K562 (cell line): ENCODE data around the gene C19orf85. TPM values are rescaled to one million over a fixed set of nuclear protein-coding genes. Genes with fewer than 3 reads are reported as not detected.
A peak's percentile ranks its signal among the peaks of the same experiment; 100 is the strongest.

ENCODE experiments used
- CBX8 ChIP-seq: fragments of 200-600 bp; sonication (generic); IDR thresholded peaks from 2 replicates; pipeline ENCODE4 v1.6.1; 2012; ENCODE audit warnings: borderline replicate concordance, mixed run types, low read depth, mild to moderate bottlenecking, moderate library complexity, mixed read lengths, low read length, control low read depth, inconsistent platforms; ENCODE audit not compliant: poor library complexity, severe bottlenecking; ENCODE audit errors: extremely low read depth
- CREB1 ChIP-seq, 2 experiments: sonication (generic) in 1 of 2; formaldehyde crosslinking in 1 of 2; IDR thresholded peaks; 2 replicates each; pipeline versions ENCODE4 v1.6.1 to v1.8.0; 2012 to 2022; ENCODE audit warnings: inconsistent platforms in 1 of 2, mild to moderate bottlenecking in 1 of 2, missing genetic modification reagents in 1 of 2, moderate library complexity in 1 of 2
- DLX4 ChIP-seq: fragments of 250-450 bp; sonication (Bioruptor Pico); IDR thresholded peaks from 2 replicates; pipeline ENCODE4 v1.6.1; 2021; ENCODE audit warnings: mild to moderate bottlenecking
- E2F1 ChIP-seq: sonication (generic); formaldehyde crosslinking; IDR thresholded peaks from 2 replicates; pipeline ENCODE4 v1.8.1; 2023; ENCODE audit warnings: mild to moderate bottlenecking, missing genetic modification reagents, moderate library complexity
- ESRRB ChIP-seq: fragments of 250-450 bp; sonication (Bioruptor Pico); IDR thresholded peaks from 2 replicates; pipeline ENCODE4 v1.5.0; 2020; ENCODE audit warnings: mild to moderate bottlenecking, moderate library complexity, borderline replicate concordance
- HDAC6 ChIP-seq: IDR thresholded peaks from 2 replicates; pipeline ENCODE4 v1.6.1; 2012; ENCODE audit warnings: low read depth, mild to moderate bottlenecking, control low read depth, inconsistent platforms, low read length, moderate library complexity
- LEF1 ChIP-seq: fragments of 450-650 bp; IDR thresholded peaks from 2 replicates; pipeline ENCODE4 v1.6.1; 2016; ENCODE audit warnings: mild to moderate bottlenecking
- MBD2 ChIP-seq: sonication (generic); IDR thresholded peaks from 2 replicates; pipeline ENCODE4 v1.6.1; 2016; ENCODE audit warnings: low read depth, borderline replicate concordance
- MEF2A ChIP-seq: IDR thresholded peaks from 2 replicates; pipeline ENCODE4 v1.6.1; 2011; ENCODE audit warnings: low read depth, mild to moderate bottlenecking, low read length, moderate library complexity; ENCODE audit not compliant: control insufficient read depth
- NCOA6 ChIP-seq: fragments of 450-650 bp; IDR thresholded peaks from 2 replicates; pipeline ENCODE4 v1.6.1; 2017; ENCODE audit warnings: mild to moderate bottlenecking
- NFE2 ChIP-seq: IDR thresholded peaks from 2 replicates; pipeline ENCODE4 v1.6.1; 2014; ENCODE audit warnings: antibody characterized with exemption, low read depth
- RNF2 ChIP-seq: sonication (generic); IDR thresholded peaks from 2 replicates; pipeline ENCODE4 v1.6.1; 2016
- TAF7 ChIP-seq: fragments of 450-650 bp; IDR thresholded peaks from 2 replicates; pipeline ENCODE4 v1.6.1; 2016; ENCODE audit warnings: missing genetic modification characterization, missing compliant biosample characterization
- TGIF2 ChIP-seq: sonication (generic); formaldehyde crosslinking; IDR thresholded peaks from 2 replicates; pipeline ENCODE4 v1.8.1; 2022; ENCODE audit warnings: mild to moderate bottlenecking, missing genetic modification reagents, moderate library complexity
- ZFP36 ChIP-seq: fragments of 150-350 bp; IDR thresholded peaks from 2 replicates; pipeline ENCODE4 v1.6.1; 2018; ENCODE audit warnings: low read length, low read depth; ENCODE audit not compliant: partially characterized antibody
- ZNF143 ChIP-seq: sonication (generic); formaldehyde crosslinking; IDR thresholded peaks from 2 replicates; pipeline ENCODE4 v1.9.0; 2022; ENCODE audit warnings: mild to moderate bottlenecking, missing genetic modification reagents
- ZNF586 ChIP-seq: fragments of 450-650 bp; formaldehyde crosslinking; conservative IDR thresholded peaks from 2 replicates; pipeline ENCODE4 v1.4.0; 2020; ENCODE audit warnings: mild to moderate bottlenecking, moderate library complexity
- polyA plus RNA-seq, 8 experiments: library from polyadenylated mRNA; depleted of rRNA in 4 of 8; stranded (reverse) in 5 of 8; unstranded in 3 of 8; fragments of >200 nt; fragmentation: Nextera tagmentation in 2 of 8; fragmentation: Illumina TruSeq in 1 of 8; extraction: Ambion mirVana in 2 of 8; extraction: Trizol in 1 of 8; gene quantifications; 2 replicates each; pipeline versions ENCODE4 v1.2.1 to v1.2.3, GENCODE V29; 2011 to 2014; ENCODE audit warnings: inconsistent platforms in 1 of 8, missing spikeins in 1 of 8
- total RNA-seq, 7 experiments: library from RNA; depleted of rRNA in 6 of 7; stranded (reverse); fragments of >200 nt in 6 of 7; fragmentation: Illumina TruSeq in 2 of 7; extraction: Trizol in 2 of 7; gene quantifications; 2 replicates each; pipeline versions ENCODE4 v1.2.1 to v1.2.3, GENCODE V29; 2011 to 2021; ENCODE audit warnings: low replicate concordance in 1 of 7
- TF ChIP-seq, protein P1 (sequence below): fragments of 450-650 bp; formaldehyde crosslinking; IDR thresholded peaks from 2 replicates; pipeline ENCODE4 v1.4.0; 2020; ENCODE audit warnings: mild to moderate bottlenecking, moderate library complexity
- TF ChIP-seq, protein P2 (sequence below): fragments of 450-650 bp; formaldehyde crosslinking; IDR thresholded peaks from 2 replicates; pipeline ENCODE4 v1.4.0; 2022; ENCODE audit warnings: missing genetic modification characterization
- TF ChIP-seq, protein P3 (sequence below): fragments of 450-650 bp; conservative IDR thresholded peaks from 2 replicates; pipeline ENCODE4 v1.6.1; 2016; ENCODE audit warnings: missing genetic modification characterization, low read depth, mild to moderate bottlenecking, missing compliant biosample characterization, moderate library complexity
- TF ChIP-seq, protein P4 (sequence below): sonication (generic); formaldehyde crosslinking; IDR thresholded peaks from 2 replicates; pipeline ENCODE4 v1.8.1; 2023; ENCODE audit warnings: mild to moderate bottlenecking, missing genetic modification reagents

Gene C19orf85
- total and polyA plus RNA-seq, 9 of the 15 experiments (the other 6 are each of a cell fraction or from before 2014, with no cell fraction given): not detected

- no peak for TF ChIP-seq ESRRB (CRISPR knock-in tag)
- TF ChIP-seq MBD2: no peak
- no peak for TF ChIP-seq RNF2
- TF ChIP-seq CREB1 (IDR thresholded peaks at IDR 0.05): no peak
- no peak for TF ChIP-seq CREB1 (CRISPR knock-in tag; IDR thresholded peaks at IDR 0.05)
- TF ChIP-seq TAF7 (tag): no peak
- peak; percentile 97 for TF ChIP-seq ZFP36
- no peak for TF ChIP-seq HDAC6
- TF ChIP-seq LEF1: no peak; the same call in 1 of the 2 replicates
- TF ChIP-seq, protein P1, sequence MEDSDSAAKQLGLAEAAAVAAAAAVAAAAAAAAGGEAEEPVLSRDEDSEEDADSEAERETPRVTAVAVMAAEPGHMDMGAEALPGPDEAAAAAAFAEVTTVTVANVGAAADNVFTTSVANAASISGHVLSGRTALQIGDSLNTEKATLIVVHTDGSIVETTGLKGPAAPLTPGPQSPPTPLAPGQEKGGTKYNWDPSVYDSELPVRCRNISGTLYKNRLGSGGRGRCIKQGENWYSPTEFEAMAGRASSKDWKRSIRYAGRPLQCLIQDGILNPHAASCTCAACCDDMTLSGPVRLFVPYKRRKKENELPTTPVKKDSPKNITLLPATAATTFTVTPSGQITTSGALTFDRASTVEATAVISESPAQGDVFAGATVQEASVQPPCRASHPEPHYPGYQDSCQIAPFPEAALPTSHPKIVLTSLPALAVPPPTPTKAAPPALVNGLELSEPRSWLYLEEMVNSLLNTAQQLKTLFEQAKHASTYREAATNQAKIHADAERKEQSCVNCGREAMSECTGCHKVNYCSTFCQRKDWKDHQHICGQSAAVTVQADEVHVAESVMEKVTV (CRISPR knock-in tag): no peak
- TF ChIP-seq, protein P2, sequence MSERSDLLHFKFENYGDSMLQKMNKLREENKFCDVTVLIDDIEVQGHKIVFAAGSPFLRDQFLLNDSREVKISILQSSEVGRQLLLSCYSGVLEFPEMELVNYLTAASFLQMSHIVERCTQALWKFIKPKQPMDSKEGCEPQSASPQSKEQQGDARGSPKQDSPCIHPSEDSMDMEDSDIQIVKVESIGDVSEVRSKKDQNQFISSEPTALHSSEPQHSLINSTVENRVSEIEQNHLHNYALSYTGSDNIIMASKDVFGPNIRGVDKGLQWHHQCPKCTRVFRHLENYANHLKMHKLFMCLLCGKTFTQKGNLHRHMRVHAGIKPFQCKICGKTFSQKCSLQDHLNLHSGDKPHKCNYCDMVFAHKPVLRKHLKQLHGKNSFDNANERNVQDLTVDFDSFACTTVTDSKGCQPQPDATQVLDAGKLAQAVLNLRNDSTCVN (CRISPR knock-in tag): no peak
- TF ChIP-seq ZNF586 (CRISPR knock-in tag): no peak
- no peak for TF ChIP-seq TGIF2
- TF ChIP-seq MEF2A: no peak
- TF ChIP-seq DLX4: no peak
- TF ChIP-seq ZNF143 (CRISPR knock-in tag): 0 out of 2 replicates have a peak, but pooled peaks have one; percentile 4
- TF ChIP-seq NCOA6: no peak
- TF ChIP-seq, protein P3, sequence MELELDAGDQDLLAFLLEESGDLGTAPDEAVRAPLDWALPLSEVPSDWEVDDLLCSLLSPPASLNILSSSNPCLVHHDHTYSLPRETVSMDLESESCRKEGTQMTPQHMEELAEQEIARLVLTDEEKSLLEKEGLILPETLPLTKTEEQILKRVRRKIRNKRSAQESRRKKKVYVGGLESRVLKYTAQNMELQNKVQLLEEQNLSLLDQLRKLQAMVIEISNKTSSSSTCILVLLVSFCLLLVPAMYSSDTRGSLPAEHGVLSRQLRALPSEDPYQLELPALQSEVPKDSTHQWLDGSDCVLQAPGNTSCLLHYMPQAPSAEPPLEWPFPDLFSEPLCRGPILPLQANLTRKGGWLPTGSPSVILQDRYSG (tag): no peak
- TF ChIP-seq NFE2: no peak
- TF ChIP-seq, protein P4, sequence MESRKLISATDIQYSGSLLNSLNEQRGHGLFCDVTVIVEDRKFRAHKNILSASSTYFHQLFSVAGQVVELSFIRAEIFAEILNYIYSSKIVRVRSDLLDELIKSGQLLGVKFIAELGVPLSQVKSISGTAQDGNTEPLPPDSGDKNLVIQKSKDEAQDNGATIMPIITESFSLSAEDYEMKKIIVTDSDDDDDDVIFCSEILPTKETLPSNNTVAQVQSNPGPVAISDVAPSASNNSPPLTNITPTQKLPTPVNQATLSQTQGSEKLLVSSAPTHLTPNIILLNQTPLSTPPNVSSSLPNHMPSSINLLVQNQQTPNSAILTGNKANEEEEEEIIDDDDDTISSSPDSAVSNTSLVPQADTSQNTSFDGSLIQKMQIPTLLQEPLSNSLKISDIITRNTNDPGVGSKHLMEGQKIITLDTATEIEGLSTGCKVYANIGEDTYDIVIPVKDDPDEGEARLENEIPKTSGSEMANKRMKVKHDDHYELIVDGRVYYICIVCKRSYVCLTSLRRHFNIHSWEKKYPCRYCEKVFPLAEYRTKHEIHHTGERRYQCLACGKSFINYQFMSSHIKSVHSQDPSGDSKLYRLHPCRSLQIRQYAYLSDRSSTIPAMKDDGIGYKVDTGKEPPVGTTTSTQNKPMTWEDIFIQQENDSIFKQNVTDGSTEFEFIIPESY (CRISPR knock-in tag): no peak
- TF ChIP-seq CBX8: no peak
- no peak for TF ChIP-seq E2F1 (CRISPR knock-in tag)
These were observed 3.8 kb downstream of the C19orf85 start (continued) for GRCh38 chr19:55460670-55461258.
